SIG-M5 (cell line): ENCODE measurements around the gene CHD5.

Experiments used
- DNase-seq: peaks from one replicate; lab custom pipeline; 2025; lab: John Stamatoyannopoulos, UW

The CHD5 gene

GRCh38 chr1:6154525-6155319 lies 25.4 kb downstream of the CHD5 start:
- no peak for DNase-seq

DNA sequence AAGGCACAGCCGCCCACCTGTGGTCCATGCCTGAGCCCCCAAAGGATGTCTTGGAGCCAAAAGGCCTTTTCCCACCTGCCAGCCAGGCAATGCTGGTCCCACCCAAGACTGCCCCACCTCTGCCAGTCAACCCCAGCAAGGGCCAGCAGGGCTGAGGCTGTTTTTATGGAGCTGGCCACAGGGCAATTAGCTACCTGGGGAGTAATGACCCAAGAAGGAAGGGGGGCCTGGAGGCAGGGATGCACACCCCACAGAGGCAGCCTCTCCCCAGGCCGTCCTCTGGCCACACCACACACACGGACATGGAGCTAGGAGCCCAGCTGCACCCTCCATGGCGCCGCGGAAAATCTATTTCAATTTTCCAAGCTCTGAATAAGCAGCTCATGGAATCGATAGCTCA lies 27.2 kb downstream of the CHD5 start:
- no peak for DNase-seq

GRCh38 chr1:6152181-6152580 lies 27.9 kb downstream of the CHD5 start:
- DNase-seq: no peak

GRCh38 chr1:6151291-6151822 lies 28.8 kb downstream of the CHD5 start:
- DNase-seq: no peak

- no peak for DNase-seq
Observed at GRCh38 chr1:6150006-6150938, 29.8 kb downstream of the CHD5 start.

DNA sequence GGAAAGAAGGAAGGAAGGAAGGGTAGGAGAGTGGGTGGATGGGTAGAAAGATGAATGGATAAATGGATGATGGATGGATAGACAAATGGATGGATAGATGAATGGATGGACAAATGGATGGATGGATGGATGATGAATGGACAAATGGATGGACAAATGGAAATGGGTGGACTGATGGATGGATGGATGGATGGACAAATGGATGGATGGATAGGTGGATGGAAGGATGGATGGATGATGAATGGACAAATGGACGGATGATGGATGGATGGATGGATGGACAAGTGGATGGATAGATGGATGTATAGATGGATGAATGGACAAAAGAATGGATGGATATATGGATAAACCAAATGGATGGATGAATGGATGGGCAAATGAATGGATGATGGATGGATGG lies 30.5 kb downstream of the CHD5 start:
- DNase-seq: no peak

DNA sequence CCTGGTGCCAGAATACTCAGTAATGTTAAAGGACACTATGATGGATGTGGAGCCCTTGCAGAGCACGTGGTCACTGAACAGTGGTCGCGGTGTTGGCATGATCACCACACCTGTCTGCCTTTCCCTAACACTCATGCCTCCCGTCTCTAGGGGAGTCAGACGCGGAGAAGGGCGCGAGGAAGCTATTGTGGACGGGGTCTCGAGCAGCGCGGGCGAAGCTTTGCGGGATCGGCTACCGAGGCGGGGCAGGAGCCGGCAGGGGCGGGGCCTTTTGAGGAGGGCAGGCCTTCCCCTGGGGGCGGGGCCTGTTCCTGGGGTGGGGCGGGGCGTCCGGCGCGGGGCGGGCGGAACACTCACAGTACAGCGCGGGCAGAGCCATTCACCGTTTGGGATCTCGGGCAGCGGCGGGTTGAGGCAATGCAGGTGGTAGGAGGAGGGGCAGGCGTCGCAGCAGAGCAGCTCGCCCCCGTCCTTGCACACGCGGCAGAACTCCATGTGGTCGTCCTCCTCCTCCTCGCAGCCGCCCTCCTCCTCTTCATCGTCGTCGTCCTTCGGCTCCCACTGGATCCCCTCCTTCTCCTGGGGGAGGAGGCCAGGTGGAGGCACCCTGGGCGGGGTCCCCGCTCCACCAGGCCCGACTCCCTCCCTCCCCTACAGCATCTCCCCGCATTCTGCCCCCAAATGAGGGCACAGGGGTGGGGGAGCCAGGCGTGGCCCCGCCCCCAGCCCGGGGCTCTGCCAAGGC lies 31.5 kb downstream of the CHD5 start:
- DNase-seq: no peak

- DNase-seq: no peak
Observed at GRCh38 chr1:6145864-6146410, 34.2 kb downstream of the CHD5 start.

DNA sequence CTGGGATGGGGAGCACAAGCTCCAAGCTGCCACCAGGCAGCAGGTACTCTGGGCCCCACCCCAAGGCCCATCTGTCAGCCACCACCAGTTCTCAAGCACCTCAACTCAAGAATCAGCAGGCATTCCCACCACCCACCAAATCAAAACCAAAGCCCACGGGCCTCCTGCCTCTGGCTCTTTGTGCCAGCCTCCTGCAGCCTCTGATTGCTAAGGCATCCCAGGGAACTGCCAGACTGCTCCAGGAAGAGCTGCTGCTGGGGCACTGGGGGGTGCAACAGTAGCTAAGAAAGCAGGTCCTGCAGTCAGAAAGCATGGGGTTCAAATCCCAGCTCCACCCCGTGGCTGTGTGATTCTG lies 34.7 kb downstream of the CHD5 start:
- DNase-seq: no peak

DNA sequence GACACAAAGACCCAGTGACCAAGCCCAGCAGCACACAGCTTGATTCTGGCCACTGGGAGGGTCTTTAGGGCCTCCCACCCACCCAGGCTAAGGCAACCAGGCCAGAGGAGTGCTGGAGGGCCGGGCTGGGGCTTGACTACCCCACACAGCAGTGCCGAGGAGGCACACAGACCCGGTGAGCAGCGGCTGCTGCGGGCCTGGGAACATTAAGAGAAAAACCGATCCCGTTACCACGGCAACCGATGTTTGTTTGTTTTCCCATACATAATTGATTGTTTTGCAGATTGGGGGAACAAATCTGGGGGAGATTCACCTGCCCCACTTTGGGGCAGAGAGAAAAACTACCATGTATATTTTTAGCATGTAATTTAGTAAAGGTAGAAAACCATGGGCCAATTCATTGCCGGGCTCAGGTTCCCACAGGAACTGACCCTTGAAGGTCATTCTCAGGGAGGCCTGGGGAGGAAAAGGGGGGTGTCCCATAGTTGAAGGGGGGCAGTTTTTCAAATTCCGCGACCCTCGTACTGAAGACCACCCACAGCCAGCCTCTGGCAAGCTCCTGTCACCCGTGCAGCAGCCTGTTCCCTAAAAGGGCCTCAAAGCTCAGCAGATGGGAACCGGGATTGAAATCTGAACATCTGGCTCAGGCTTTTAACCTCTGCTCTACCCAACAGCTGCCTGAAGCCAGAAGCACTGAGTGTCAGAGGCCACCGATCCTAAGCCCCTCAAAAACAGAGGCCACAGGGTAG lies 35.3 kb downstream of the CHD5 start:
- no peak for DNase-seq

DNA sequence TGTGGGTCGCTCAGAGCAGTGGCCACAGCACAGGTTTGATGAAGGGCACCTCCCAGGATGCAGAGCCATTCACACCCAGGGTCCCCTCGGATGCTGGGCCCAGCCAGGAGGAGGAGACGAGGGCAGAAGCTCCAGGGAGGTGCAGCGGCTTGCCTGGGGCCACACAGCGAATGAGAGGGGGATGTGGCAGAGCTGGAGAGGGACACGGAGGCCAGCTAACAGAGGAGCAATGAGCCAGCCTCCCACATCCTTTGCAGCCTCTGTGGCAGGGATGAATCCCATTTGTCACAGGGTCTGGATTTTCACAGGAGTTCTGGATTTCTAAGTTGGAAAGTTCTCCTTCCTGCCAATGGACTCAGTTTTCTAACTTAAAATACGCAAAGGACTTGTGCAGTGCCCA lies 35.9 kb downstream of the CHD5 start:
- no peak for DNase-seq

- DNase-seq: no peak
Observed at GRCh38 chr1:6143395-6143794, 36.7 kb downstream of the CHD5 start.

DNA sequence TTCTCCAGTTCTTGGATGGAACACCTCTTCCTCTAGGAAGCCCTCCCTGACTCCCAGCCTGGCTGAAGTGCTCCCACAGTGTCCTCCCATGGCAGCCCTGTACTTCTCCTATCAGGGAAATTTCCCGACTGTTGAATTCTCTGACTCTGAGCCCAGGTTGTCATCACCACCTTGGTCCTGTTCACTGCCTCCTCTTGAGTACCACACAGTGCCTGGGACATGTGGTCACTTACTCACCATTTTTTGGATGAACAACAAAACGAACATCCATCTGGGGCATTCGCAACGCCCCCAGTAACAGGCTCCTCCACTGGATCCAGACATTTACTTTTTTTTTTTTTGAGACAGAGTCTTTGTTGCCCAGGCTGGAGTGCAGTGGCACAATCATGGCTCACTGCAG lies 37.4 kb downstream of the CHD5 start:
- DNase-seq: no peak

- no peak for DNase-seq
Observed at GRCh38 chr1:6142036-6142621, 38.0 kb downstream of the CHD5 start.

GRCh38 chr1:6141592-6141991 lies 38.5 kb downstream of the CHD5 start:
- DNase-seq: no peak

GRCh38 chr1:6140413-6140812 lies 39.7 kb downstream of the CHD5 start:
- DNase-seq: no peak

GRCh38 chr1:6137758-6138157 lies 42.4 kb downstream of the CHD5 start:
- no peak for DNase-seq

- no peak for DNase-seq
Observed at GRCh38 chr1:6136516-6137220, 43.5 kb downstream of the CHD5 start.

DNA sequence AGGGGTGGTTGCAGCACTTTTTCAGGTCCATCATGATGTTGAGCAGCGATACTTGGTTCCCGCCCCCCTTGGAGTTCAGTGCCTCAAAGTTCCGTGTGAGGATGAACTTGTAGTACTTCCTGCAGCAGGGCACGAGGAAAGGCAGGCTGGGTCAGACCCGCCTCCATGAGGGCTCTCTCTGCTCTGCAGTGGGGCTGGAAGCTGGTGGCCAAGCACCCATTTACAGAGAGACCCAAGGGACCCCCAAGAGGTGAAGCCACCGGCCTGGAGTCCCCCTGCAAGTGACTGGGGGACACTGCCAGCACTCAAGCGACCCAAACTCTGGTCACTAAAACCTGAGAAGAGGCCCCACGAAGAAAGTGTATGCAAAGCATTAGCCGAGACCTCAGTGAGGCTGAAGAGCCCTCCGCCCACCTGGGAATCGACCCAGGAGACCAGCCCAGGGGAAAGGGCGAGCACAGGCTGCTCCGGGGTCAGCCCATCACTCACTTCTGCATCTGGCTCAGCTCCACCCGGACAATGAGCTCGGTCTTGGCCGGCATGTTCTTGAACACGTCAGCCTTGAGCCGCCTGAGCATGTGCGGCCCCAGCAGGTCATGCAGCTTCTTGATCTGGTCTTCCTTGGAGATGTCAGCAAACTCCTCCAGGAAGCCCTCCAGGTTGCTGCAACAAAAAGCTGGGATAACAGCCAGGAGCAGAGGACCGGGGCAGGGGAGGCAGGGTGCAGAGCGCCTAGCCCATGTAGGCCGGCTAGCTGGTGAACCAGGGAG lies 45.2 kb downstream of the CHD5 start:
- DNase-seq: no peak
